C4-2B (cell line): Measurements from ENCODE around the gene SNX14.
"Not testable (repeated sequence)": the region's sequence is repeated elsewhere in the genome, so short reads cannot be mapped to it uniquely, and the experiment has no call there.

Experiments used
- H3K27ac ChIP-seq: fragments of 450-650 bp; 2 replicates; pipeline ENCODE4 v1.5.1; 2017
- CTCF ChIP-seq: fragments of 450-650 bp; conservative IDR thresholded peaks from 2 replicates; pipeline ENCODE4 v1.5.1; 2017; ENCODE audit warnings: mild to moderate bottlenecking
- ZFX ChIP-seq: fragments of 450-650 bp; IDR thresholded peaks from 2 replicates; pipeline ENCODE4 v1.6.1; 2017

The SNX14 gene

DNA sequence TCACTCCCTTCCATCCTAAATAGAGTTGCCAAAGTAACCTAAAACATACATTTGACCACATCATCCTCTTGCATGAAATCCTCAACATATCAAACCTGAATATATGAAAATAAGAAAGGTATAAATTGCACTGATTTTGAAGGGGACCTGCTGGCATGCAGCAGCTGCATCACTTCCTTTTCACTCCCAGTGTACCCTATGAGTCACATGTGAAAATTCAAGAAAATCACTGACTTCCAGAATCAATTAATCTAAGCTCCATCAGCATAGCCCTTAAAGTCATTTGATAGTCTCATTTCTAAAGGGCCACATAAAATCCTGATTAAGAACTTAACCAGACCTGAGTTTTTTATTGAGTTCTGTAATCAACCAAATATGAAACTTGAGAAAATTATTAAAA, 24.3 kb downstream of the SNX14 start:
- no peak overlapping the region for H3K27ac ChIP-seq
- TF ChIP-seq ZFX (no peak), CTCF (no peak)

- no peak overlapping the region for H3K27ac ChIP-seq
- TF ChIP-seq CTCF (no peak), ZFX (no peak)
These were observed 25.2 kb downstream of the SNX14 start for GRCh38 chr6:85568411-85568810.

DNA sequence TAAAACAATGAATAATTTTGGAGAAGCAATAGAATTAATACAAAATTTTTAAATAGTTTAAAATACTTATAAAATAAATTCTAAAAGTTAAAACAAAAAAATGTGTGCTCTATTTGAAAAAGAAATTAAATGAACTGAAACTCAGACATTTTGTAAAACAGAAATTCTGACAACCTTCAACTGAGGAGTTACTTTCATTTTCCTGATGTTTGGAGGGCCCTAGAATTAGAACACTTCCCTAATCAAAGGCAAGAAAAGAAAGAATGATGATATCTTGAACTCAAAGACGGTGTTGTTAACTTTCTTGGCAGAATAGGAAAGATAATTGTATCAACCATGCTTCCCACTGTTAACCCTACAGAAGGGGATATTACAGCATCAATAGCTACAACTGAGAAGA, 27.9 kb downstream of the SNX14 start:
- TF ChIP-seq CTCF (no peak), ZFX (no peak)
- H3K27ac ChIP-seq: no peak overlapping the region

GRCh38 chr6:85564223-85564622, 29.4 kb downstream of the SNX14 start:
- H3K27ac ChIP-seq: not testable (repeated sequence)

DNA sequence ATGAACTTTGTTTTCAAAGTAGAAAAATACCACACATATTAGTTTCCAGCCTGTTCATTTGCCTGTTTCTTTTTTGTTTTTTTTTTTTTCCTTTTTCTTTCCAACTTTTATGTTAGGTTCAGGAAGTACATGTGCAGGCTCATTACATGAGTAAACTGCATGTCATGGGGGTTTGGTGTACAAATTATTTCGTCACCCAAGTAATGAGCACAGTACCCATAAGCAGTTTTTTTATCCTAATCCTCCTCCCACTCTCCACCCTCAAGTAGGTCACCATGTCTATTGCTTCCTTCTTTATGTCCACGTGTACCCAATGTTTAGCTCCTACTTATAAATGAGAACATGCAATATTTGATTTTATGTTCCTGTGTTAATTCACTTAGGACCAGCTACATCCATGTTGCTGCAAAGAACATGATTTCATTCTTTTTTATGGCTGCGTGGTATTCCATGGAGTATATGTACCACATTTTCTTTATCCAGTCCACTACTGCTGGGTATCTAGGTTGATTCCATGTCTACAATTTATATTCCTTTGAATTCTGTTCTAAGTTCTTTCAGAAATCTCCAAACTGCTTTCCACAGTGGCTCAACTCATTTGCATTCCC, 31.8 kb downstream of the SNX14 start:
- no peak overlapping the region for H3K27ac ChIP-seq
- TF ChIP-seq ZFX: no peak
- TF ChIP-seq CTCF: no peak

DNA sequence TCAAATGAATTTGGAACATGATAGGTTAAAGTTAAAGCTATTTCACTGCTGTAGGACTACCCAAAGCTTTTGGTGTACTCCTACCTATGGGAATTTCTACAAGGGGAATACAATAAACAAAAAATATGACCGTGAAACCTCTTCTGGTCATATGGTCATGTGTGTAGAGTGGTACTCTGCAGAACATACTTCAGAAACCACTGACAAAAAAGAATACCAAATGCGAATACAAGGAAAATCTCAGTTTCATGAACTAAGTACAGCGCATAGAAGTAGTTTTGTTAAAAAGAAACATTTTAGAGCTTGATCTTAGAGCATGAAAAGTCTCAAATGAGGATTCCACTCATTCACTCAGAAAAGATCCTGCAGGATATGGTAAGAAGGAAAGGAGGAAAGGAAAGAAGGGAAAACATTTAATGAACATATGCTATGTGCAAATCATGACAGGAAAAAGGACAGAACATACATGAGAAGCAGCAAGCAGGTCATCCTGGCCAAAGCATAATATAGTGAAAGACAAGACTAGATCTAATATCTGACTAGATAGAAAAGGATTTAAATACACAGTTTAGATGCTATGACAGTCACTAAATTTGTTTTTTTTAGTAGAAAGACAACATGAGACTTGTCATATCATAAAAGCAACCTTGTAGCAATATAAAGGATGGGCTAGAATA, 36.5 kb downstream of the SNX14 start:
- no peak for TF ChIP-seq CTCF
- no peak for TF ChIP-seq ZFX
- no peak overlapping the region for H3K27ac ChIP-seq

DNA sequence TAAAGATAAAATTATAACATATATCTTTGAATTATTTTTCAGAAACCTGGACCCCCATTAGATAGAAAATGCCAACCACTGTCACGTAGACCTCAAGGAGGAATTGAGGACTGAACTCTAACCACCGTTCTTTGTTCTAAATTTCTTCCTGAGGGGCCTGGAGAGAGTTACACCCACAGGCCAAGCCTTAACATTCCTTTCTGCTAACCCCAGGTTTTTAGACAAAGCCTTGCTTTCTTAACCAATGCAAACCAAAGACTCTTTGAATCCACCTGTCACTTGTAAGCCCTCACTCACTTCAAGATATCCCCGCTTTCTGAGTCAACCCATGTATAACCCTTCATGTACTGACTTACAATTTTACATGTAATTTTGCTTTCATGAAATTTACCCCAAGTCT, 41.0 kb downstream of the SNX14 start:
- H3K27ac ChIP-seq: no peak overlapping the region
- no peak for TF ChIP-seq ZFX
- no peak for TF ChIP-seq CTCF

DNA sequence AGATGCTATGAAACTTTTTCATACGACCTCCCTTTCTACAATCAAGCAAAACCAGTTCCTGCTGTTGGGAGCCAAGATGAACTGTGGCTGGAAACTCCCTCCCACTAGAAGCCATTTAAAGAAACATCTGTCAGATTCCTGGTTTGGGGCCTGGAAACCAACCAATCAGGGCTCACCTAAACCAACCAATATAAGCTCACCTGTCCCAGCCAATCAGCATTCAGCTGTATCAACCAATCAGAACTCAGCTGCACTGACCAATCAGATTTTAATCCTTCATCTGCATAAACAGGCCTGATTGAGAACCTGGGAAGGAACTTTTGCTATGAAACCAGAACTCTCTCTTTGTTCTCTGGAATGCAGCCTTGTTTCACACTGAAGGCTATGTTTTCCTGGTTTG, 42.4 kb downstream of the SNX14 start:
- H3K27ac ChIP-seq: no peak overlapping the region
- no peak for TF ChIP-seq ZFX
- no peak for TF ChIP-seq CTCF
